H1 (cell line): ENCODE measurements around the gene RAB30. TPM values are rescaled to one million over a fixed set of nuclear protein-coding genes. Genes with fewer than 3 reads are reported as not detected.

Source experiments
- CTCF ChIA-PET: fragments of 300-600 bp; sonication (Branson Sonifier 250); formaldehyde crosslinking; loops from one replicate; lab custom pipeline; 2021; ENCODE audit not compliant: partially characterized antibody; lab: Charles Lee
- POLR2A ChIA-PET: fragments of 300-600 bp; sonication (Branson Sonifier 250); formaldehyde crosslinking; loops from one replicate; lab custom pipeline; 2021; ENCODE audit warnings: inconsistent platforms; ENCODE audit not compliant: partially characterized antibody; lab: Charles Lee
- DNase-seq, 2 experiments: peaks; one replicate each; pipeline versions ENCODE4 v3.0.0 to v3.0.0-alpha.2; 2010 to 2022; ENCODE audit warnings: low spot score in 2 of 2, low read depth in 1 of 2, mixed read lengths in 1 of 2
- FAIRE-seq: peaks from 2 replicates; lab custom pipeline; 2011; peaks lifted over from hg19 to GRCh38; lab: Jason Lieb, UNC
- H2AFZ ChIP-seq: 2 replicates; pipeline ENCODE4 v1.8.1; 2012; ENCODE audit warnings: low read length, inconsistent platforms
- H2AK5ac ChIP-seq: 2 replicates; pipeline ENCODE4 v1.6.1; 2013; ENCODE audit warnings: low read depth, low read length
- H2BK120ac ChIP-seq: replicated peaks from 2 replicates; pipeline ENCODE3; 2013; ENCODE audit warnings: low read depth, low read length, inconsistent platforms
- H2BK12ac ChIP-seq: 2 replicates; pipeline ENCODE4 v1.6.1; 2013; ENCODE audit warnings: low read depth, low read length
- H2BK15ac ChIP-seq: 2 replicates; pipeline ENCODE4 v1.6.1; 2013; ENCODE audit warnings: low read length
- H2BK20ac ChIP-seq: 2 replicates; pipeline ENCODE4 v1.6.1; 2013; ENCODE audit warnings: low read length
- H2BK5ac ChIP-seq: 2 replicates; pipeline ENCODE4 v1.6.1; 2013; ENCODE audit warnings: low read depth, low read length
- H3K14ac ChIP-seq: 2 replicates; pipeline ENCODE4 v1.6.1; 2013; ENCODE audit warnings: inconsistent platforms; ENCODE audit not compliant: insufficient read length
- H3K18ac ChIP-seq: 2 replicates; pipeline ENCODE4 v1.6.1; 2013; ENCODE audit warnings: low read length; ENCODE audit errors: extremely low read depth
- H3K23ac ChIP-seq: 2 replicates; pipeline ENCODE4 v1.6.1; 2013; ENCODE audit warnings: inconsistent platforms; ENCODE audit not compliant: insufficient read length
- H3K23me2 ChIP-seq: 2 replicates; pipeline ENCODE4 v1.6.1; 2013; ENCODE audit warnings: low read depth, low read length
- H3K27ac ChIP-seq: 2 replicates; pipeline ENCODE4 v1.6.1; 2011; ENCODE audit warnings: low read depth, low read length, inconsistent platforms
- H3K27me3 ChIP-seq, 4 experiments: replicated peaks in 1 of 4; 1 replicate in 1 of 4; 2 replicates in 3 of 4; pipeline versions ENCODE4 v1.6.1 to v1.8.1; 2011 to 2013; ENCODE audit warnings: low read length in 3 of 4, mild to moderate bottlenecking in 3 of 4, inconsistent platforms in 2 of 4, mixed read lengths in 2 of 4, moderate library complexity in 1 of 4; ENCODE audit not compliant: control insufficient read depth in 3 of 4, insufficient read depth in 3 of 4; ENCODE audit errors: extremely low read depth in 1 of 4
- H3K36me3 ChIP-seq, 4 experiments: 2 replicates each; pipeline versions ENCODE4 v1.6.1 to v1.8.1; 2011 to 2013; ENCODE audit warnings: mild to moderate bottlenecking in 4 of 4, low read length in 3 of 4, moderate library complexity in 2 of 4, control low read depth in 1 of 4, inconsistent platforms in 1 of 4; ENCODE audit not compliant: insufficient read depth in 4 of 4, control insufficient read depth in 2 of 4
- H3K4ac ChIP-seq: replicated peaks from 2 replicates; pipeline ENCODE3; 2013; ENCODE audit warnings: low read length, low read depth, mixed read lengths, inconsistent platforms; ENCODE audit not compliant: insufficient read length
- H3K4me1 ChIP-seq, 4 experiments: replicated peaks in 1 of 4; 1 replicate in 1 of 4; 2 replicates in 3 of 4; pipeline versions ENCODE4 v1.6.1 to v1.8.1; 2011 to 2013; ENCODE audit warnings: low read length in 3 of 4, inconsistent platforms in 2 of 4, mixed read lengths in 1 of 4; ENCODE audit not compliant: insufficient read depth in 4 of 4, control insufficient read depth in 3 of 4
- H3K4me2 ChIP-seq, 2 experiments: 2 replicates each; pipeline versions ENCODE4 v1.6.1 to v1.8.1; 2011 to 2013; ENCODE audit warnings: low read depth in 2 of 2, low read length in 2 of 2, control low read depth in 1 of 2, inconsistent platforms in 1 of 2, mild to moderate bottlenecking in 1 of 2; ENCODE audit not compliant: insufficient read depth in 1 of 2
- H3K4me3 ChIP-seq, 4 experiments: fragments of 200-600, 300-600 bp in 1 of 4; sonication (generic), shearing (Covaris generic), sonication (Bioruptor Twin) in 1 of 4; 2 replicates each; pipeline versions ENCODE4 v1.5.1 to v1.8.1; 2011 to 2016; ENCODE audit warnings: low read length in 4 of 4, low read depth in 3 of 4, control low read depth in 2 of 4, inconsistent platforms in 2 of 4, mild to moderate bottlenecking in 2 of 4, mixed read lengths in 1 of 4, moderate library complexity in 1 of 4; ENCODE audit not compliant: insufficient read depth in 2 of 4; ENCODE audit errors: extremely low read depth in 1 of 4
- H3K56ac ChIP-seq: replicated peaks from 2 replicates; pipeline ENCODE3; 2013; ENCODE audit warnings: low read depth, mild to moderate bottlenecking, mixed read lengths, low read length, inconsistent platforms; ENCODE audit not compliant: insufficient read length
- H3K79me1 ChIP-seq: 2 replicates; pipeline ENCODE4 v1.6.1; 2013; ENCODE audit warnings: low read depth, low read length, control low read depth
- H3K79me2 ChIP-seq, 2 experiments: 2 replicates each; pipeline versions ENCODE4 v1.6.1 to v1.8.1; 2012 to 2013; ENCODE audit warnings: low read length in 2 of 2, mild to moderate bottlenecking in 2 of 2, inconsistent platforms in 1 of 2; ENCODE audit not compliant: insufficient read depth in 2 of 2, control insufficient read depth in 1 of 2
- H3K9ac ChIP-seq, 4 experiments: replicated peaks in 1 of 4; 1 replicate in 1 of 4; 2 replicates in 3 of 4; pipeline versions ENCODE4 v1.6.1 to v1.8.1; 2011 to 2013; ENCODE audit warnings: low read depth in 3 of 4, low read length in 3 of 4, control low read depth in 2 of 4, mild to moderate bottlenecking in 2 of 4, moderate library complexity in 2 of 4, inconsistent platforms in 1 of 4; ENCODE audit errors: extremely low read depth in 1 of 4
- H3K9me3 ChIP-seq, 2 experiments: 2 replicates each; pipeline versions ENCODE4 v1.6.1 to v1.8.1; 2012 to 2013; ENCODE audit warnings: mild to moderate bottlenecking in 2 of 2, moderate library complexity in 2 of 2, control low read depth in 1 of 2, inconsistent platforms in 1 of 2, low read depth in 1 of 2, low read length in 1 of 2, mixed read lengths in 1 of 2; ENCODE audit not compliant: insufficient read depth in 2 of 2
- H4K20me1 ChIP-seq, 2 experiments: replicated peaks in 1 of 2; 2 replicates each; pipeline versions ENCODE3 to v1.8.1; 2011 to 2013; ENCODE audit warnings: inconsistent platforms in 2 of 2, low read length in 2 of 2, mild to moderate bottlenecking in 1 of 2; ENCODE audit not compliant: insufficient read depth in 2 of 2, control insufficient read depth in 1 of 2
- H4K5ac ChIP-seq: 2 replicates; pipeline ENCODE4 v1.6.1; 2013; ENCODE audit warnings: low read length, low read depth, mixed read lengths, inconsistent platforms; ENCODE audit not compliant: insufficient read length
- H4K8ac ChIP-seq: 2 replicates; pipeline ENCODE4 v1.8.0; 2013; ENCODE audit warnings: mild to moderate bottlenecking, moderate library complexity, low read length, inconsistent platforms; ENCODE audit not compliant: insufficient read depth; ENCODE audit errors: extremely low read depth
- H4K91ac ChIP-seq: replicated peaks from 2 replicates; pipeline ENCODE3; 2013; ENCODE audit warnings: low read length, mixed read lengths, inconsistent platforms; ENCODE audit not compliant: insufficient read length
- BRCA1 ChIP-seq: IDR thresholded peaks from 2 replicates; pipeline ENCODE4 v1.6.1; 2012; ENCODE audit warnings: low read depth, low read length, improper control_type of control experiment
- CBX5 ChIP-seq: fragments of 300-800, 300-1000 bp; sonication (generic); IDR thresholded peaks from 2 replicates; pipeline ENCODE4 v1.7.1; 2016; ENCODE audit warnings: antibody characterized with exemption, low read length, low read depth
- EGR1 ChIP-seq: IDR thresholded peaks from 2 replicates; pipeline ENCODE4 v1.6.1; 2011; ENCODE audit warnings: low read depth, low read length, borderline replicate concordance
- GTF2F1 ChIP-seq: IDR thresholded peaks from 2 replicates; pipeline ENCODE4 v1.6.1; 2012; ENCODE audit warnings: low read depth, low read length, improper control_type of control experiment, borderline replicate concordance
- HDAC6 ChIP-seq: IDR thresholded peaks from one replicate; pipeline ENCODE4 v1.7.1; 2012; ENCODE audit warnings: low read depth, mild to moderate bottlenecking, inconsistent platforms, low read length, moderate library complexity
- NRF1 ChIP-seq: IDR thresholded peaks from 2 replicates; pipeline ENCODE4 v1.6.1; 2011; ENCODE audit warnings: mild to moderate bottlenecking, low read depth, low read length, improper control_type of control experiment
- RBBP5 ChIP-seq: IDR thresholded peaks from 2 replicates; pipeline ENCODE4 v1.7.1; 2012; ENCODE audit warnings: low read depth, mild to moderate bottlenecking, inconsistent platforms, low read length, moderate library complexity, borderline replicate concordance
- RFX5 ChIP-seq: IDR thresholded peaks from 2 replicates; pipeline ENCODE4 v1.6.1; 2011; ENCODE audit warnings: low read depth, low read length, improper control_type of control experiment, borderline replicate concordance
- SAP30 ChIP-seq: fragments of 300-600 bp; sonication (generic); IDR thresholded peaks from 2 replicates; pipeline ENCODE4 v1.7.1; 2012; ENCODE audit warnings: low read length, moderate library complexity, mild to moderate bottlenecking, inconsistent platforms; ENCODE audit not compliant: insufficient read depth, insufficient replicate concordance
- TAF7 ChIP-seq: optimal IDR thresholded peaks from 2 replicates; pipeline ENCODE3; 2011; ENCODE audit warnings: low read depth, mild to moderate bottlenecking, inconsistent platforms, low read length, moderate library complexity, borderline replicate concordance
- ZNF274 ChIP-seq: IDR thresholded peaks from 2 replicates; pipeline ENCODE4 v1.7.0; 2012; ENCODE audit warnings: low read length, borderline replicate concordance; ENCODE audit errors: extremely low read depth
- WGBS, 2 experiments: shearing (Covaris generic) in 1 of 2; methylation state at CpG; one replicate each; pipeline versions ENCODE4 v1.1.6 to v1.1.7; 2013 to 2015; ENCODE audit warnings: low lambda C conversion rate in 2 of 2, mixed read lengths in 2 of 2, inconsistent platforms in 1 of 2, low coverage in 1 of 2, missing lambda C conversion rate in 1 of 2; ENCODE audit not compliant: insufficient replicate concordance in 2 of 2, insufficient coverage in 1 of 2, insufficient read length in 1 of 2; ENCODE audit errors: extremely low coverage in 1 of 2, missing lambda C conversion rate in 1 of 2; 5-methylcytosine and 5-hydroxymethylcytosine counted together
- polyA plus RNA-seq, 7 experiments: library from polyadenylated mRNA; depleted of rRNA in 3 of 7; stranded (reverse) in 5 of 7; unstranded in 2 of 7; fragments of >200 nt in 5 of 7; fragments of 200-250 nt in 2 of 7; gene quantifications; 1 replicate in 5 of 7; 2 replicates in 1 of 7; 4 replicates in 1 of 7; pipeline versions ENCODE4 v1.2.1 to v1.2.3, GENCODE V29; 2011 to 2013; ENCODE audit warnings: missing spikeins in 2 of 7, mixed read lengths in 2 of 7
- total RNA-seq: library from RNA; stranded (reverse); fragmentation: NEBNext Ultra II Directional; extraction: Animal tissue kit (Norgen Biotek cat#: 25700); gene quantifications from 2 replicates; pipeline ENCODE4 v1.2.1, GENCODE V29; 2021

Gene RAB30
- total and polyA plus RNA-seq, 2 of the 8 experiments (the other 6 are each of a cell fraction or from before 2014, with no cell fraction given), result 1.6 to 11.7 TPM

DNA sequence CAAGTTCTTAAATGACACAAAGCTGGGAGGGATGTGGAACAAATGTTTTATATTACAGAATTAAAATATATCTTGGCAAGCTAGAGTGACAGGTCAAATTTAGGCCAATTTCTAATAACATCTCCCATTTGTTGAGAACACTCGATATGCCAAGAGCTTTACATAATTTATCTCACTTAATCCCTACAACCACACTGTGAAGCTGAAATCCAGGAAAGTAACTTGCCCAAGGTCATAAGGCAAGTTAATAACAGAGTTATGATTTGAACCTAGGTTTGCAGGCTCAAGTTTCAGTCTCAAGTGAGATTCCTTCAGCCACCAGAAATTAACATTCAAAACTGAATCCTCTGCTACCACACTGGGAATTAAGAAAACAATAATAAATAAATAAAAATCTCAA lies 38.3 kb downstream of the RAB30 start:
- H3K14ac ChIP-seq, result no peak overlapping the region
- ChIA-PET POLR2A (interaction anchor here (1.3 to 3.3 kb wide), 3 partner anchors 13 to 132 kb away, joined by 3 to 7 read pairs (median 3); partner anchors contain the start of genes DDIAS and RAB30), CTCF (interaction anchor here (0.9 to 1.1 kb wide), 2 partner anchors 17 to 132 kb away, joined by 3 read pairs; partner anchors contain the start of gene DDIAS)
- H3K23ac ChIP-seq, result no peak overlapping the region
- no peak overlapping the region for H3K27ac ChIP-seq
- H3K4me1 ChIP-seq, result peaks cover 1 to 3% (median 2%) of the 10 kb centered on the region in 4 experiments; a peak in 4 of 7 replicates
- H3K4me3 ChIP-seq, result no peak overlapping the region
- H4K91ac ChIP-seq, result no peak overlapping the region
- H3K9ac ChIP-seq, result no peak overlapping the region
- H2BK12ac ChIP-seq, result no peak overlapping the region
- no peak overlapping the region for H2BK120ac ChIP-seq
- no peaks in the 10 kb centered on the region for H4K20me1 ChIP-seq
- H3K4me2 ChIP-seq, result no peak overlapping the region
- no peak overlapping the region for H3K18ac ChIP-seq
- DNase-seq (no peak), FAIRE-seq (no peak)
- no peak overlapping the region for H4K5ac ChIP-seq
- H3K27me3 ChIP-seq, result no peaks in the 10 kb centered on the region
- no peak overlapping the region for H2BK20ac ChIP-seq
- H3K36me3 ChIP-seq, result no peaks in the 10 kb centered on the region
- H2AK5ac ChIP-seq, result no peak overlapping the region
- no peak overlapping the region for H3K56ac ChIP-seq
- 93% methylated on average over 1 of the region's 1 CpG; no CpG with 5 or more reads in 1 of the 2 experiments for WGBS, 2 experiments
- H3K9me3 ChIP-seq, result no peaks in the 10 kb centered on the region
- H2BK15ac ChIP-seq, result no peak overlapping the region
- H3K23me2 ChIP-seq, result no peaks in the 10 kb centered on the region
- H4K8ac ChIP-seq, result no peak overlapping the region
- H3K79me1 ChIP-seq, result no peaks in the 10 kb centered on the region
- no peaks in the 10 kb centered on the region for H3K79me2 ChIP-seq
- H2AFZ ChIP-seq, result no peak overlapping the region
- H2BK5ac ChIP-seq, result no peak overlapping the region
- H3K4ac ChIP-seq, result no peak overlapping the region
- TF ChIP-seq CBX5 (no peak), ZNF274 (no peak), RFX5 (no peak), HDAC6 (no peak), BRCA1 (no peak), NRF1 (no peak), GTF2F1 (no peak), TAF7 (no peak), SAP30 (no peak), EGR1 (no peak), RBBP5 (no peak)
